ENCODE data around the gene SPRR2E.
"Not testable (repeated sequence)": the region's sequence is repeated elsewhere in the genome, so short reads cannot be mapped to it uniquely, and the experiment has no call there.

Gene SPRR2E

DNA sequence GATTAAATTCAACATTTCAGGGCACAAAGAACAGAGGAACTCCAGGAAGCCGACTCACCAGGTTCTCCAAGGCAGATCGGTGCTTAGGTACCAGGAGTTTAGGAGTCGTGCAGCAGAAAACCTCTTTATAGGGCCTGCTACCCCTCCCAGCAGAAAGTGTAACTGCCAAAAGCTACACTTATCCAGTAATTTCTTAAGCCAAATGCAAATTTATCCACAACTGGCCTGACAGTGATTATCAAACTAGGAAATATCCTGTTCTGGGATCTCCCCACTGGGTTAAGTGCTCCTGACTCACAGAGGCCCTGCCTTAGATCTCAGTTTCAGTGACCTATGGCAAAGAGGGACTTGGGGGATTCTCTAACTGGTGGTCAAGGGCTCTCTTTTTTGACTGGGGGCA, 19.1 kb upstream of the SPRR2E start, which contains the start of gene SPRR2F:
Gene SPRR2F, minus strand, starts transcription at position 101 of the 400 bp plus-strand sequence. CDS start 783 bp downstream, outside the sequence.
- Mint-ChIP-seq H3K27me3 (ENCODE audit: low read depth) (peaks cover 4% of the 10 kb centered on the region), H3K4me3 (no peak within 1 kb of the TSS), H3K36me3 (ENCODE audit: low read depth) (no peaks in the 10 kb centered on the region), H3K27ac (no peak within 1 kb of the TSS), H3K9me3 (peaks cover 2% of the 10 kb centered on the region), H3K4me1 (no peaks in the 10 kb centered on the region)
- no peak for TF ChIP-seq CTCF (IDR thresholded peaks at IDR 0.05; ENCODE audit: unreplicated experiment in 3 of 3)

GRCh38 chr1:153112454-153112853, 18.1 kb upstream of the SPRR2E start:
- H3K4me1 Mint-ChIP-seq; H3K27ac Mint-ChIP-seq; H3K36me3 Mint-ChIP-seq (ENCODE audit: low read depth); H3K9me3 Mint-ChIP-seq; H3K4me3 Mint-ChIP-seq; H3K27me3 Mint-ChIP-seq (ENCODE audit: low read depth): not testable (repeated sequence)

DNA sequence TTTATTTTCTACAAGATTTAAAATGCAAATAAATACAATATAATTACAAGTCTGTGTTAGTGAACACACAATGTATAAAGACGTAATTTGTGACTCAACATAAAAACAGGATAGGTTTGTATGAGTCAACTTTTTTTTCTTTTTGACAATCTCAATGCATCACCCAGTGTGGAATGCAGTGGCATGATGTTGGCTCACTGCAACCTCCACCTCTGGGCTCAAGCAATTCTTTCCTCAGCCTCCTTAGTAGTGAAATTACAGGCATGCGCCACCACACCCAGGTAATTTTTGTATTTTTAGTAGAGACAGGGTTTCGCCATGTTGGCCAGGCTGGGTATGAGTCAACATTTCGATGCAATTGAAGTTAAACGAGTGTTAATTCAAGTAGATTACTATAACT, 5.9 kb upstream of the SPRR2E start:
- no peaks in the 10 kb centered on the region for H3K4me1 Mint-ChIP-seq
- TF ChIP-seq CTCF (IDR thresholded peaks at IDR 0.05; ENCODE audit: unreplicated experiment in 3 of 3) = no peak
- H3K27me3 Mint-ChIP-seq (ENCODE audit: low read depth) = no peaks in the 10 kb centered on the region
- H3K27ac Mint-ChIP-seq = no peak overlapping the region
- no peaks in the 10 kb centered on the region for H3K9me3 Mint-ChIP-seq
- H3K36me3 Mint-ChIP-seq (ENCODE audit: low read depth) = no peaks in the 10 kb centered on the region
- no peak overlapping the region for H3K4me3 Mint-ChIP-seq

GRCh38 chr1:153099461-153100045, 5.2 kb upstream of the SPRR2E start:
- no peak for TF ChIP-seq CTCF (IDR thresholded peaks at IDR 0.05; ENCODE audit: unreplicated experiment in 3 of 3)
- Mint-ChIP-seq H3K4me1 (no peaks in the 10 kb centered on the region), H3K36me3 (ENCODE audit: low read depth) (no peaks in the 10 kb centered on the region), H3K9me3 (no peaks in the 10 kb centered on the region), H3K27ac (no peak overlapping the region), H3K27me3 (ENCODE audit: low read depth) (no peaks in the 10 kb centered on the region), H3K4me3 (no peak overlapping the region)

GRCh38 chr1:153095764-153096163, 1.4 kb upstream of the SPRR2E start:
- Mint-ChIP-seq H3K9me3 (no peaks in the 10 kb centered on the region), H3K4me1 (no peaks in the 10 kb centered on the region), H3K27me3 (ENCODE audit: low read depth) (no peaks in the 10 kb centered on the region), H3K36me3 (ENCODE audit: low read depth) (no peaks in the 10 kb centered on the region), H3K4me3 (no peak overlapping the region), H3K27ac (no peak overlapping the region)
- TF ChIP-seq CTCF (IDR thresholded peaks at IDR 0.05; ENCODE audit: unreplicated experiment in 3 of 3) = no peak

GRCh38 chr1:153087652-153088051, 6.7 kb downstream of the SPRR2E start:
- H3K27ac Mint-ChIP-seq = no peak overlapping the region
- H3K9me3 Mint-ChIP-seq = no peaks in the 10 kb centered on the region
- no peak for TF ChIP-seq CTCF (IDR thresholded peaks at IDR 0.05; ENCODE audit: unreplicated experiment in 3 of 3)
- H3K36me3 Mint-ChIP-seq (ENCODE audit: low read depth) = no peaks in the 10 kb centered on the region
- no peak overlapping the region for H3K4me3 Mint-ChIP-seq
- no peaks in the 10 kb centered on the region for H3K4me1 Mint-ChIP-seq
- no peaks in the 10 kb centered on the region for H3K27me3 Mint-ChIP-seq (ENCODE audit: low read depth)

Measured in nephron (organoid).